Activated T-cell treated with anti-CD3 and anti-CD28 coated beads, Interleukin-2, amount 50 U/mL, for 24 hours (primary cell): ENCODE data around the gene ANKRD33B.
"Not testable (repeated sequence)": the region's sequence is repeated elsewhere in the genome, so short reads cannot be mapped to it uniquely, and the experiment has no call there.

Source experiments
- DNase-seq: peaks from one replicate; pipeline ENCODE4 v3.0.0-alpha.2; 2020
- H3K27ac Mint-ChIP-seq: 2 replicates; pipeline ENCODE4 v1.8.0; 2020; ENCODE audit warnings: mild to moderate bottlenecking, mixed read lengths
- H3K27me3 Mint-ChIP-seq: 2 replicates; pipeline ENCODE4 v1.8.0; 2020; ENCODE audit warnings: mixed read lengths
- H3K36me3 Mint-ChIP-seq: 2 replicates; pipeline ENCODE4 v1.8.0; 2020; ENCODE audit warnings: low read depth, mixed read lengths
- H3K4me1 Mint-ChIP-seq: 2 replicates; pipeline ENCODE4 v1.8.0; 2020; ENCODE audit warnings: low read depth, mixed read lengths
- H3K4me3 Mint-ChIP-seq: 2 replicates; pipeline ENCODE4 v1.8.0; 2020; ENCODE audit warnings: mild to moderate bottlenecking, moderate library complexity, mixed read lengths
- H3K9me3 Mint-ChIP-seq: 2 replicates; pipeline ENCODE4 v1.8.0; 2020; ENCODE audit warnings: mixed read lengths

ANKRD33B gene

GRCh38 chr5:10562201-10563109 lies 1.4 kb upstream of the ANKRD33B start:
- Mint-ChIP-seq H3K27ac (no peak overlapping the region), H3K36me3 (no peaks in the 10 kb centered on the region), H3K4me1 (peaks cover 26% of the 10 kb centered on the region), H3K27me3 (peaks cover 26% of the 10 kb centered on the region), H3K9me3 (no peaks in the 10 kb centered on the region), H3K4me3 (peak overlapping the region; percentile 64)
- DNase-seq, result no peak

- Mint-ChIP-seq H3K27me3 (peaks cover 23% of the 10 kb centered on the region), H3K9me3 (no peaks in the 10 kb centered on the region), H3K4me3 (peak overlapping the region; percentile 64), H3K36me3 (no peaks in the 10 kb centered on the region), H3K4me1 (peaks cover 26% of the 10 kb centered on the region), H3K27ac (no peak overlapping the region)
- peak; percentile 60 for DNase-seq
Measured at GRCh38 chr5:10563110-10563944, 543 bp upstream of the ANKRD33B start.

GRCh38 chr5:10564838-10565784 lies 1.2 kb downstream of the ANKRD33B start:
- no peaks in the 10 kb centered on the region for H3K36me3 Mint-ChIP-seq
- peak overlapping the region; percentile 83 for H3K4me3 Mint-ChIP-seq
- peak; percentile 57 for DNase-seq
- H3K4me1 Mint-ChIP-seq, result peaks cover 26% of the 10 kb centered on the region
- H3K27ac Mint-ChIP-seq, result peak overlapping the region; percentile 74
- no peaks in the 10 kb centered on the region for H3K9me3 Mint-ChIP-seq
- H3K27me3 Mint-ChIP-seq, result peaks cover 23% of the 10 kb centered on the region

GRCh38 chr5:10565785-10566542 lies 2.1 kb downstream of the ANKRD33B start:
- no peaks in the 10 kb centered on the region for H3K36me3 Mint-ChIP-seq
- peaks cover 26% of the 10 kb centered on the region for H3K4me1 Mint-ChIP-seq
- H3K4me3 Mint-ChIP-seq, result peak overlapping the region; percentile 83
- no peak for DNase-seq
- H3K27me3 Mint-ChIP-seq, result peaks cover 21% of the 10 kb centered on the region
- H3K9me3 Mint-ChIP-seq, result no peaks in the 10 kb centered on the region
- H3K27ac Mint-ChIP-seq, result no peak overlapping the region

GRCh38 chr5:10566543-10567068 lies 2.7 kb downstream of the ANKRD33B start:
- H3K4me3 Mint-ChIP-seq, result no peak overlapping the region
- DNase-seq, result no peak
- H3K27ac Mint-ChIP-seq, result no peak overlapping the region
- no peaks in the 10 kb centered on the region for H3K9me3 Mint-ChIP-seq
- peaks cover 21% of the 10 kb centered on the region for H3K27me3 Mint-ChIP-seq
- H3K36me3 Mint-ChIP-seq, result no peaks in the 10 kb centered on the region
- peaks cover 26% of the 10 kb centered on the region for H3K4me1 Mint-ChIP-seq

- Mint-ChIP-seq H3K27me3 (peaks cover 19% of the 10 kb centered on the region), H3K27ac (no peak overlapping the region), H3K4me3 (no peak overlapping the region), H3K4me1 (peaks cover 24% of the 10 kb centered on the region), H3K36me3 (no peaks in the 10 kb centered on the region), H3K9me3 (no peaks in the 10 kb centered on the region)
- DNase-seq, result no peak
Measured at GRCh38 chr5:10567121-10567591, 3.3 kb downstream of the ANKRD33B start.

- Mint-ChIP-seq H3K4me3 (no peak overlapping the region), H3K4me1 (peaks cover 21% of the 10 kb centered on the region)
Measured at GRCh38 chr5:10567781-10568321, 4.0 kb downstream of the ANKRD33B start.

GRCh38 chr5:10570540-10570939 lies 6.7 kb downstream of the ANKRD33B start:
- not testable (repeated sequence) for H3K27ac Mint-ChIP-seq, H3K4me3 Mint-ChIP-seq, H3K9me3 Mint-ChIP-seq, DNase-seq, H3K27me3 Mint-ChIP-seq, H3K36me3 Mint-ChIP-seq
- peaks cover 19% of the 10 kb centered on the region for H3K4me1 Mint-ChIP-seq

More at GRCh38 chr5:10567781-10568321, 4.0 kb downstream of the ANKRD33B start:
- Mint-ChIP-seq H3K27me3 (peaks cover 16% of the 10 kb centered on the region), H3K36me3 (no peaks in the 10 kb centered on the region), H3K27ac (no peak overlapping the region), H3K9me3 (no peaks in the 10 kb centered on the region)
- no peak for DNase-seq

GRCh38 chr5:10572451-10572850 lies 8.6 kb downstream of the ANKRD33B start:
- no peaks in the 10 kb centered on the region for H3K27me3 Mint-ChIP-seq
- H3K9me3 Mint-ChIP-seq, result no peaks in the 10 kb centered on the region
- peaks cover 10% of the 10 kb centered on the region for H3K4me1 Mint-ChIP-seq
- no peaks in the 10 kb centered on the region for H3K36me3 Mint-ChIP-seq
- H3K27ac Mint-ChIP-seq, result no peak overlapping the region
- H3K4me3 Mint-ChIP-seq, result no peak overlapping the region
- no peak for DNase-seq

- Mint-ChIP-seq H3K9me3 (no peaks in the 10 kb centered on the region), H3K4me1 (peaks cover 18% of the 10 kb centered on the region), H3K27ac (no peak overlapping the region), H3K36me3 (no peaks in the 10 kb centered on the region), H3K4me3 (no peak overlapping the region), H3K27me3 (no peaks in the 10 kb centered on the region)
- DNase-seq, result no peak
Measured at GRCh38 chr5:10573487-10574145, 9.7 kb downstream of the ANKRD33B start.

GRCh38 chr5:10574879-10575278 lies 11.0 kb downstream of the ANKRD33B start:
- H3K9me3 Mint-ChIP-seq, DNase-seq, H3K36me3 Mint-ChIP-seq, H3K27me3 Mint-ChIP-seq, H3K27ac Mint-ChIP-seq, H3K4me3 Mint-ChIP-seq: not testable (repeated sequence)
- H3K4me1 Mint-ChIP-seq, result peaks cover 30% of the 10 kb centered on the region

GRCh38 chr5:10576121-10576789 lies 12.4 kb downstream of the ANKRD33B start:
- Mint-ChIP-seq H3K4me1 (peaks cover 44% of the 10 kb centered on the region), H3K4me3 (no peak overlapping the region), H3K36me3 (no peaks in the 10 kb centered on the region), H3K27me3 (no peaks in the 10 kb centered on the region), H3K9me3 (no peaks in the 10 kb centered on the region), H3K27ac (no peak overlapping the region)
- DNase-seq, result no peak
